Measurements from ENCODE around the gene NUFIP1. TPM values are rescaled to one million over a fixed set of nuclear protein-coding genes. Genes with fewer than 3 reads are reported as not detected.
A peak's percentile ranks its signal among the peaks of the same experiment; 100 is the strongest.

NUFIP1 gene
- total and polyA plus RNA-seq, 8 donors: 1.3 to 4.4 (median 2.4) TPM; not detected in 2

DNA sequence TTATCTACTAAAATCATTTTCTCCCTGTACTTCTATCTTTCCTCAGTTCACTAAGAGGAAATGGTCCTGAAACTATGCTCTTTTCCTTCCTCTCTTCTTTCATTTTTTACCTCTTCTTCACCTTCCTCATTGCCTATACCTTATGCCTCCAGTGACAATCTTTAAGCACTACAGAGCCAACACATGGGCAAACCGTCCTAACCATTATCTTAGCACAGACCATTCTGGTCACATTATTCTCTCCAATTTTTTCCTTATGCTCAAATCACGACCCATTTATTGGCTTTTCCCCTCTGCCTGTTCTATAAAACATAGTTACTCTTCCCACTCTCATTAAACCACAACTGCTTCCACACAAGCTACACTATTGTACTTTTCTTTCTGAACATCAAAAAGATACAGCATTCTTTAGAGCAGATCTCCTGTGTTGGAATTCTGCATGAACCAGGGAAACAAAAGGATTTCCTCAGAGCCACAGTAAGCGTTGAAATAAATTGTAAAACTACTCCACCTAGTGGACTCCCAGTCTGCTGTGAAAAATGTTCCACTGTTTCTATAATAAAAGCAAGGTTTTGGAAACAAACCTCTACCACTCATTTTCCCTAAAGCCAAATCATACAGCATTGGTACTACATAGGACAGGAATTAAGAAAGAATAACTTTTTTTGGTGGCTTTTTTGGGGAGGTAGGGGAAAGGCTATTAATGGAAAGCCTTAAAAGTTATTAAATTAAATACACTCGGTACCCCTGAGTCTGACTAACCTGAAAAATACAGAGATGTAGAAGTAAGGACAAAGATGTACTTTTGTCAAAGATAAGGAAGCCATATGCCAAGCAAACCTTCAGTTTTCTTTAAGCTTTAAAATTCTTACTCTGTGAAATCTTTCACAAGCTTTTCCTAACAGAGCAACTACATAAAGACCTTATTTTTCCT lies 19.5 kb downstream of the NUFIP1 start:
- Histone ChIP-seq H3K4me3 (no peak overlapping the region), H3K36me3 (peaks cover 0 to 23% (median 16%) of the 10 kb centered on the region in 4 donors), H3K27ac (peak overlapping the region in 2 of 5 donors; percentile 15 to 57), H3K9me3 (no peaks in the 10 kb centered on the region), H3K27me3 (no peaks in the 10 kb centered on the region), H3K4me1 (peaks cover 0 to 57% (median 33%) of the 10 kb centered on the region in 4 donors)
- intact Hi-C loops (cut with DNase I; ENCODE audit: low total_unique reads): loop anchor here (10.0 kb wide), 2 partner anchors 65 to 485 kb away; no protein-coding TSS in a partner anchor
- DNase-seq: peak in 1 of 2 donors; percentile 78
- TF ChIP-seq, protein P1, sequence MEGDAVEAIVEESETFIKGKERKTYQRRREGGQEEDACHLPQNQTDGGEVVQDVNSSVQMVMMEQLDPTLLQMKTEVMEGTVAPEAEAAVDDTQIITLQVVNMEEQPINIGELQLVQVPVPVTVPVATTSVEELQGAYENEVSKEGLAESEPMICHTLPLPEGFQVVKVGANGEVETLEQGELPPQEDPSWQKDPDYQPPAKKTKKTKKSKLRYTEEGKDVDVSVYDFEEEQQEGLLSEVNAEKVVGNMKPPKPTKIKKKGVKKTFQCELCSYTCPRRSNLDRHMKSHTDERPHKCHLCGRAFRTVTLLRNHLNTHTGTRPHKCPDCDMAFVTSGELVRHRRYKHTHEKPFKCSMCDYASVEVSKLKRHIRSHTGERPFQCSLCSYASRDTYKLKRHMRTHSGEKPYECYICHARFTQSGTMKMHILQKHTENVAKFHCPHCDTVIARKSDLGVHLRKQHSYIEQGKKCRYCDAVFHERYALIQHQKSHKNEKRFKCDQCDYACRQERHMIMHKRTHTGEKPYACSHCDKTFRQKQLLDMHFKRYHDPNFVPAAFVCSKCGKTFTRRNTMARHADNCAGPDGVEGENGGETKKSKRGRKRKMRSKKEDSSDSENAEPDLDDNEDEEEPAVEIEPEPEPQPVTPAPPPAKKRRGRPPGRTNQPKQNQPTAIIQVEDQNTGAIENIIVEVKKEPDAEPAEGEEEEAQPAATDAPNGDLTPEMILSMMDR (IDR thresholded peaks at IDR 0.05): peak in 5 of 7 experiments; percentile 65 to 87 (median 73)
- TF ChIP-seq POLR2AphosphoS5 (IDR thresholded peaks at IDR 0.05) (peak in 1 of 3 donors; percentile 27), POLR2A (IDR thresholded peaks at IDR 0.05) (no peak), EP300 (IDR thresholded peaks at IDR 0.05) (no peak)
- 40 to 50% (median 45%) methylated on average over 4 of the region's 4 CpGs for WGBS, 5 donors

DNA sequence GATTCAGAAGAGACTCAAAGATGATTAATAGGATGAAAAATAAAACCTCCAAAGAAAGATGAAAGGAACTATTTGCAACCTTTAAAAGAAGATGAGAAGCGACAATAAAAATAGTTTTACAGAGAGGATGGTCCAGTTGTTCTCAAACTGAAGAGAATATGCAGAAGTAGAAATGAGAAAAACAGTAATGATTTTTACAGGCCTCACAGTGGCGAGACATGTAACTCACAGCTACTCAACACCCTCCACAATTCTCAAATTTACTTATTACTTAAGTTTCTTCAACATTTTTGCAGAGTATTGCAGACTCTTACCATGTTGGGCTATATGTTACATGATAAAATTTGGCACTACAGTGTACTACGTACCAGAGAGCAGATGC lies 20.8 kb downstream of the NUFIP1 start:
- intact Hi-C loops (cut with DNase I; ENCODE audit: low total_unique reads): loop anchor here (10.0 kb wide), 2 partner anchors 64 to 484 kb away; no protein-coding TSS in a partner anchor
- Histone ChIP-seq H3K27me3 (no peaks in the 10 kb centered on the region), H3K9me3 (no peaks in the 10 kb centered on the region), H3K36me3 (peaks cover 0 to 27% (median 25%) of the 10 kb centered on the region in 4 donors), H3K4me3 (no peak overlapping the region), H3K4me1 (peaks cover 0 to 47% (median 25%) of the 10 kb centered on the region in 4 donors), H3K27ac (no peak overlapping the region)
- TF ChIP-seq POLR2AphosphoS5 (IDR thresholded peaks at IDR 0.05): no peak
- TF ChIP-seq POLR2A (IDR thresholded peaks at IDR 0.05): no peak
- TF ChIP-seq EP300 (IDR thresholded peaks at IDR 0.05): no peak
- TF ChIP-seq, protein P1 (IDR thresholded peaks at IDR 0.05): no peak
- WGBS, 5 donors: 83 to 95% (median 92%) methylated on average over 3 of the region's 3 CpGs
- no peak for DNase-seq

DNA sequence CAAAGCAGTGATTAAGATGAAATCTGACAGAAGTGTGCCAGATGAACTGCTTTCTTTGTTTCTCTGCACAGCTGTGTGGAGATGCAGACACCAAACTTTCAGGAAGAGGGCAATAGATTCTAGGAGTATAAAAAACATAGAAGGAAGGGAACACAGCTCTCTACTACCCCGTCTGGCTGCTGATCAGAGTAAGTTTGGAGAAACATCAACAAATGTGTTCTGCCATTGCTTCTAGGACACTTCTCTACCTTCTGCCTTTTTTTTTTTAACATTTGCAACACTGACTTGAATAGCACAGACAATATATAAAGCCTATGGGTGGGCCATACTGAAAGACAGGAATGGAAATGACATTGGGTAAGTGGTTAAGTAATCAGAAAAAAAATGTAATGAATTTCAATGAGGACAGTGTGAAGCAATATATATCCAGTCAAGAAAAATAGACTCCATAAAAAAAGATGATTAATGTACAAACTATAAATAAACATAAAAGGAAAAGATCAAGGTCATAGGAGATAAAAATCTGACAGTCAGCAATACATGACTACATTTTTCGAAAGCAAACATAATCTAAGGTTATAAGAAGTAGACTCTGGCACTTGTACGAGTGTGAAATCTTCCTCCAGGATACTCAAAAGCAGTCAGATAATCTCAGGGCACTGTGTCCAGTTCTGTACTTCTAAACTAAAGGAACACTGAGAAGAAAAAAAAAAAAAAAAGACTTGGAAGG lies 21.4 kb downstream of the NUFIP1 start:
- peaks cover 0 to 42% (median 21%) of the 10 kb centered on the region in 4 donors for H3K4me1 ChIP-seq
- WGBS, 5 donors: 34 to 65% (median 45%) methylated on average over 3 of the region's 3 CpGs
- peaks cover 0 to 31% (median 29%) of the 10 kb centered on the region in 4 donors for H3K36me3 ChIP-seq
- H3K27me3 ChIP-seq: no peaks in the 10 kb centered on the region
- no peak for DNase-seq
- intact Hi-C loops (cut with DNase I; ENCODE audit: low total_unique reads): loop anchor here (10.0 kb wide), 2 partner anchors 63 to 483 kb away; no protein-coding TSS in a partner anchor
- peaks cover 0 to under 1% (median under 1%) of the 10 kb centered on the region in 4 donors for H3K9me3 ChIP-seq
- TF ChIP-seq, protein P1 (IDR thresholded peaks at IDR 0.05): peak in 1 of 7 experiments; percentile 26
- no peak for TF ChIP-seq POLR2AphosphoS5 (IDR thresholded peaks at IDR 0.05)
- no peak overlapping the region for H3K27ac ChIP-seq
- H3K4me3 ChIP-seq: no peak overlapping the region

DNA sequence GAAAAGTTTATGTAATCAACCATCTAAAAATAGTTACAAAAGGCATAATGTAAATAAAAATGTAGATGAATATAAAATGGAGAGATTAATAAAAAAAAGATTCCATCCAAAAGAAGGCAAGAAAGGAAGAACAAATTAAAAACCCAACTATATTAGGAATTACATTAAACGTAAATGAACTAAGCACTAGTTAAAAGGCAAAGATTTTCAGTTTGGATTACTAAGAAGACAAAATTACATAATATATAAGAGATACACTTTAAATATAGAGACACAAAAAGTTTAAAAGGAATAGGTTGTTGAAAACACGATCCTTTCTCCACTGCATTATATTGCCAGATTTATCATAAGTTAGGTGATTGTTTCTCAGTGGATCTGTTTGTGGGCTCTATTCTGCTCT lies 27.3 kb downstream of the NUFIP1 start:
- Histone ChIP-seq H3K4me3 (no peak overlapping the region), H3K36me3 (peaks cover 7 to 62% (median 56%) of the 10 kb centered on the region in 4 donors), H3K4me1 (peaks cover 0 to under 1% (median under 1%) of the 10 kb centered on the region in 4 donors), H3K9me3 (peaks cover 4 to 15% (median 9%) of the 10 kb centered on the region in 4 donors), H3K27ac (no peak overlapping the region), H3K27me3 (no peaks in the 10 kb centered on the region)
- no peak for TF ChIP-seq EP300 (IDR thresholded peaks at IDR 0.05)
- TF ChIP-seq POLR2A (IDR thresholded peaks at IDR 0.05): no peak
- TF ChIP-seq POLR2AphosphoS5 (IDR thresholded peaks at IDR 0.05): no peak
- TF ChIP-seq, protein P1 (IDR thresholded peaks at IDR 0.05): no peak
- DNase-seq: no peak
- WGBS, 5 donors: 95 to 98% (median 97%) methylated on average over 2 of the region's 2 CpGs
- intact Hi-C loops (cut with DNase I; ENCODE audit: low total_unique reads): loop anchor here (10.0 kb wide), 2 partner anchors 57 to 477 kb away; no protein-coding TSS in a partner anchor

Measured in stomach (tissue), 9 donors.